ENCODE measurements around the gene PER3. TPM values are rescaled to one million over a fixed set of nuclear protein-coding genes. Genes with fewer than 3 reads are reported as not detected.

Gene PER3
- total and polyA plus RNA-seq, 2 of the 13 experiments (the other 11 are each of a cell fraction or from before 2014, with no cell fraction given) = 3.0 to 6.0 TPM

- FAIRE-seq (no peak), DNase-seq (ENCODE audit: low spot score) (no peak), ATAC-seq (no peak)
- Histone ChIP-seq H2AFZ (ENCODE audit: low read length) (no peak overlapping the region), H3K36me3 (replicated peaks in 1 of 2; ENCODE audit: control insufficient read depth in 1 of 2, insufficient read depth in 2 of 2, low read length in 2 of 2) (peaks cover 9 to 39% of the 10 kb centered on the region in 2 experiments; a peak in 4 of 5 replicates), H3K4me2 (ENCODE audit: low read depth, low read length) (no peak overlapping the region), H3K4me3 (replicated peaks in 1 of 3; ENCODE audit: insufficient read depth in 1 of 3, low read depth in 2 of 3, low read length in 3 of 3) (no peak overlapping the region), H3K79me2 (ENCODE audit: insufficient read depth, low read length) (peaks cover 2% of the 10 kb centered on the region), H4K20me1 (ENCODE audit: insufficient read depth, low read length) (no peaks in the 10 kb centered on the region), H3K4me1 (ENCODE audit: insufficient read depth, low read length) (peaks cover 28% of the 10 kb centered on the region), H3K9me3 (ENCODE audit: low read length) (no peaks in the 10 kb centered on the region), H3K27me3 (ENCODE audit: control insufficient read depth in 1 of 2, insufficient read depth in 2 of 2, low read length in 2 of 2) (no peaks in the 10 kb centered on the region), H3K27ac (ENCODE audit: extremely low read length, insufficient read depth, low read length) (no peak overlapping the region), H3K9ac (ENCODE audit: insufficient read depth, low read depth, low read length) (no peak overlapping the region)
- ChIA-PET CTCF (ENCODE audit: low intra/inter-chr PET ratio, low total read pairs) (no interaction called here), POLR2A (interaction anchor here (1.9 kb wide), 1 partner anchor 10 kb away, joined by 8 read pairs; the partner anchor contains the start of gene VAMP3)
- no TSS peak for BruUV-seq (replicated peaks)
- TF ChIP-seq ZNF430 (CRISPR knock-in tag; IDR thresholded peaks at IDR 0.05) = no peak
- no peak for TF ChIP-seq NKX3-1 (CRISPR knock-in tag; IDR thresholded peaks at IDR 0.05)
- no peak for TF ChIP-seq ZNF546 (CRISPR knock-in tag; conservative IDR thresholded peaks at IDR 0.05)
- TF ChIP-seq RCOR2 (CRISPR knock-in tag; IDR thresholded peaks at IDR 0.05) = no peak
- no peak for TF ChIP-seq TBL1XR1 (IDR thresholded peaks at IDR 0.05; ENCODE audit: borderline replicate concordance, low read length, partially characterized antibody)
- no peak for TF ChIP-seq ZNF615 (CRISPR knock-in tag; IDR thresholded peaks at IDR 0.05; ENCODE audit: borderline replicate concordance)
- TF ChIP-seq PCBP2 (optimal IDR thresholded peaks at IDR 0.05; ENCODE audit: low read depth, low read length, poor library complexity, severe bottlenecking) = no peak
- TF ChIP-seq ZNF318 (CRISPR knock-in tag; IDR thresholded peaks at IDR 0.05) = no peak
- intact Hi-C loops (cut with micrococcal nuclease; ENCODE audit: unreplicated experiment) = no loop called here
- 97% methylated on average over 9 of the region's 9 CpGs for WGBS (ENCODE audit: low lambda C conversion rate)
- in situ Hi-C loops (cut with HindIII; ENCODE audit: extremely low pct_ligation_motif_present, low pct_unique_long_range_greater_than_20kb) = no loop called here
These were observed 3.1 kb upstream of the PER3 start for GRCh38 chr1:7780976-7781375.
